GM21526 (cell line): ENCODE measurements around the gene ADISSP.

Experiments used
- ATAC-seq: cut with Tn5 transposase; IDR thresholded peaks from one replicate; pipeline ENCODE4 v1.9.1; 2021; ENCODE audit warnings: moderate library complexity; ENCODE audit not compliant: unreplicated experiment, low FRiP score

The ADISSP gene

GRCh38 chr20:3740615-3741301 is 26.8 kb downstream of the ADISSP start:
- no peak for ATAC-seq

GRCh38 chr20:3739926-3740451 is 27.6 kb downstream of the ADISSP start:
- ATAC-seq = no peak

- no peak for ATAC-seq
Measured at GRCh38 chr20:3739054-3739925, 28.3 kb downstream of the ADISSP start.

GRCh38 chr20:3738111-3739053 is 29.2 kb downstream of the ADISSP start:
- no peak for ATAC-seq

GRCh38 chr20:3735768-3736167 is 31.8 kb downstream of the ADISSP start:
- no peak for ATAC-seq

GRCh38 chr20:3734111-3734843 is 33.3 kb downstream of the ADISSP start:
- no peak for ATAC-seq

GRCh38 chr20:3733119-3733995 is 34.2 kb downstream of the ADISSP start:
- ATAC-seq = no peak

GRCh38 chr20:3732327-3733118 is 35.0 kb downstream of the ADISSP start, which contains the start of gene HSPA12B:
HSPA12B (plus strand) TSS chr20:3732685; CDS start chr20:3738675, 5,990 bp downstream.
- ATAC-seq = no peak

- no peak for ATAC-seq
Measured at GRCh38 chr20:3731944-3732326, 35.6 kb downstream of the ADISSP start.

GRCh38 chr20:3730803-3731672 is 36.5 kb downstream of the ADISSP start:
- no peak for ATAC-seq

- no peak for ATAC-seq
Measured at GRCh38 chr20:3729811-3730540, 37.6 kb downstream of the ADISSP start.

GRCh38 chr20:3729378-3729777 is 38.2 kb downstream of the ADISSP start:
- ATAC-seq = no peak

GRCh38 chr20:3728876-3729275 is 38.7 kb downstream of the ADISSP start:
- no peak for ATAC-seq

- ATAC-seq = no peak
Measured at GRCh38 chr20:3728354-3728753, 39.2 kb downstream of the ADISSP start.

- no peak for ATAC-seq
Measured at GRCh38 chr20:3727401-3728021, 40.0 kb downstream of the ADISSP start.

GRCh38 chr20:3724356-3724755 is 43.2 kb downstream of the ADISSP start:
- ATAC-seq = no peak
